ENCODE results near the gene B4GALNT1.

GRCh38 chr12:57661376-57661775 lies 28.4 kb upstream of the B4GALNT1 start:
- TF ChIP-seq POLR2A (IDR thresholded peaks at IDR 0.05): no peak
- TF ChIP-seq CTCF (IDR thresholded peaks at IDR 0.05): no peak

All from esophagus squamous epithelium (tissue), 4 donors.